D341Med (cell line): ENCODE results near the gene NADK.
"Not testable (repeated sequence)": the region's sequence is repeated elsewhere in the genome, so short reads cannot be mapped to it uniquely, and the experiment has no call there.

Experiments used
- DNase-seq: peaks from one replicate; pipeline ENCODE4 v3.0.0; 2012; ENCODE audit warnings: low spot score

The NADK gene

GRCh38 chr1:1704284-1704957 lies 73.8 kb downstream of the NADK start:
- DNase-seq = not testable (repeated sequence)

- DNase-seq = no peak
Measured at GRCh38 chr1:1703796-1704195, 74.5 kb downstream of the NADK start.

GRCh38 chr1:1702506-1702905 lies 75.8 kb downstream of the NADK start:
- not testable (repeated sequence) for DNase-seq
